Ovary (tissue), 3 donors: ENCODE results near the gene MSI2.

Experiments used
- CTCF ChIP-seq, 3 donors: fragments of 450-650 bp in 2 of 3; fragments of 200-600 bp in 1 of 3; IDR thresholded peaks; one replicate each; pipeline versions ENCODE4 v1.5.1 to v1.8.0; 2016 to 2022; ENCODE audit warnings: antibody characterized with exemption in 3 of 3, mild to moderate bottlenecking in 1 of 3
- EP300 ChIP-seq: sonication (generic); formaldehyde crosslinking; IDR thresholded peaks from one replicate; pipeline ENCODE4 v1.6.1; 2017; ENCODE audit warnings: antibody characterized with exemption
- POLR2A ChIP-seq: fragments of 450-650 bp; IDR thresholded peaks from one replicate; pipeline ENCODE4 v1.6.1; 2017; ENCODE audit warnings: antibody characterized with exemption, mild to moderate bottlenecking, moderate library complexity
- donor health status: DM: no; HTN: no; CAD: no.

GRCh38 chr17:57549468-57549867, 293.1 kb downstream of the MSI2 start:
- TF ChIP-seq CTCF (IDR thresholded peaks at IDR 0.05) (no peak), EP300 (no peak), POLR2A (no peak)
